OCI-LY3 (cell line): ENCODE results near the gene CEP112.

ENCODE experiments used
- EZH2phosphoT487 ChIP-seq: fragments of 200-600 bp; shearing (Covaris generic); IDR thresholded peaks from 2 replicates; pipeline ENCODE4 v1.6.1; 2018; ENCODE audit warnings: antibody characterized with exemption, mixed run types, low read depth
- TF ChIP-seq, protein P1 (sequence below): fragments of 200-600, 300-600 bp; sonication (generic); IDR thresholded peaks from 2 replicates; pipeline ENCODE4 v1.5.1; 2014; ENCODE audit warnings: antibody characterized with exemption, low read length, low read depth

DNA sequence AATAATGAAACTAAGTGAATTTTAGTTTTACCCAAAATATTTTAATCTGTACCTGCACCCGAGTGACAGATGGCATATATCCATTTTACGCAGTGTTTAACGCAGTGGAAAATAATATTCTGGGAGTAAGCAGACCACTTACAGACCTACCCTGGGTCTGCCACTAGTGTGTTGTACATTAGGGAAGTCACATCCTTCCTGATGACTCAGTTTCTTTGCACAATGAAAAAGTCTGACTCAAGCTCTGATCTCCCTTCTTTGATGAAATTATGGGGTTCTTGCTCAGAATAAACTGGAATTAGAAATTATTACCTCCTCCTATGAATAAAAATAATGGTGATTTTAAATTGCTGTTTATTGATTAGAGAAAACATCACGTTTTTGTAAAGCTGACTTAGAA lies 507.3 kb downstream of the CEP112 start:
- TF ChIP-seq, protein P1, sequence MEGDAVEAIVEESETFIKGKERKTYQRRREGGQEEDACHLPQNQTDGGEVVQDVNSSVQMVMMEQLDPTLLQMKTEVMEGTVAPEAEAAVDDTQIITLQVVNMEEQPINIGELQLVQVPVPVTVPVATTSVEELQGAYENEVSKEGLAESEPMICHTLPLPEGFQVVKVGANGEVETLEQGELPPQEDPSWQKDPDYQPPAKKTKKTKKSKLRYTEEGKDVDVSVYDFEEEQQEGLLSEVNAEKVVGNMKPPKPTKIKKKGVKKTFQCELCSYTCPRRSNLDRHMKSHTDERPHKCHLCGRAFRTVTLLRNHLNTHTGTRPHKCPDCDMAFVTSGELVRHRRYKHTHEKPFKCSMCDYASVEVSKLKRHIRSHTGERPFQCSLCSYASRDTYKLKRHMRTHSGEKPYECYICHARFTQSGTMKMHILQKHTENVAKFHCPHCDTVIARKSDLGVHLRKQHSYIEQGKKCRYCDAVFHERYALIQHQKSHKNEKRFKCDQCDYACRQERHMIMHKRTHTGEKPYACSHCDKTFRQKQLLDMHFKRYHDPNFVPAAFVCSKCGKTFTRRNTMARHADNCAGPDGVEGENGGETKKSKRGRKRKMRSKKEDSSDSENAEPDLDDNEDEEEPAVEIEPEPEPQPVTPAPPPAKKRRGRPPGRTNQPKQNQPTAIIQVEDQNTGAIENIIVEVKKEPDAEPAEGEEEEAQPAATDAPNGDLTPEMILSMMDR, result no peak
- no peak for TF ChIP-seq EZH2phosphoT487
